GM23338 (cell line): ENCODE results near the gene DENND2A.

Source experiments
- CREB1 ChIP-seq: fragments of 250-450 bp; sonication (Bioruptor Pico); IDR thresholded peaks from 2 replicates; pipeline ENCODE4 v1.5.0; 2020; ENCODE audit warnings: low read depth, mild to moderate bottlenecking, moderate library complexity
- EZH2 ChIP-seq: fragments of 200-600 bp; sonication (generic); IDR thresholded peaks from one replicate; pipeline ENCODE4 v1.8.0; 2017; ENCODE audit warnings: antibody characterized with exemption, mild to moderate bottlenecking, low read depth; ENCODE audit not compliant: unreplicated experiment
- EZH2phosphoT487 ChIP-seq: fragments of 200-600 bp; sonication (generic); IDR thresholded peaks from one replicate; pipeline ENCODE4 v1.8.1; 2018; ENCODE audit warnings: antibody characterized with exemption; ENCODE audit not compliant: unreplicated experiment
- JUNB ChIP-seq: IDR thresholded peaks from one replicate; pipeline ENCODE4 v1.6.1; 2016; ENCODE audit warnings: antibody characterized with exemption; ENCODE audit not compliant: unreplicated experiment
- NANOG ChIP-seq: IDR thresholded peaks from 2 replicates; pipeline ENCODE4 v1.6.1; 2016; ENCODE audit warnings: antibody characterized with exemption, borderline replicate concordance
- POLR2AphosphoS5 ChIP-seq: IDR thresholded peaks from 2 replicates; pipeline ENCODE4 v1.6.1; 2016; ENCODE audit warnings: antibody characterized with exemption, low read depth
- REST ChIP-seq: IDR thresholded peaks from one replicate; pipeline ENCODE4 v1.6.1; 2018; ENCODE audit warnings: antibody characterized with exemption; ENCODE audit not compliant: unreplicated experiment
- STAT1 ChIP-seq: IDR thresholded peaks from one replicate; pipeline ENCODE4 v1.6.1; 2016; ENCODE audit warnings: antibody characterized with exemption; ENCODE audit not compliant: unreplicated experiment
- ZNF114 ChIP-seq: fragments of 250-450 bp; sonication (Bioruptor Pico); IDR thresholded peaks from 2 replicates; pipeline ENCODE4 v1.5.0; 2020; ENCODE audit warnings: mild to moderate bottlenecking, moderate library complexity
- ZNF331 ChIP-seq: fragments of 250-450 bp; sonication (Bioruptor Pico); IDR thresholded peaks from 2 replicates; pipeline ENCODE4 v1.5.0; 2020; ENCODE audit warnings: low read depth, mild to moderate bottlenecking, moderate library complexity
- ZNF462 ChIP-seq: fragments of 250-450 bp; sonication (Bioruptor Pico); IDR thresholded peaks from 2 replicates; pipeline ENCODE4 v1.5.0; 2020; ENCODE audit warnings: mild to moderate bottlenecking, moderate library complexity
- TF ChIP-seq, protein P1 (sequence below), 2 experiments: fragments of 200-600 bp in 1 of 2; sonication (generic) in 1 of 2; conservative IDR thresholded peaks; 2 replicates each; pipeline versions ENCODE4 v1.5.1 to v1.6.1; 2016 to 2017; ENCODE audit warnings: antibody characterized with exemption in 2 of 2, low read depth in 2 of 2, mild to moderate bottlenecking in 2 of 2, moderate library complexity in 1 of 2
- TF ChIP-seq, protein P2 (sequence below): IDR thresholded peaks from 2 replicates; pipeline ENCODE4 v1.6.1; 2016; ENCODE audit warnings: antibody characterized with exemption

GRCh38 chr7:140643416-140643815 is 2.8 kb upstream of the DENND2A start:
- TF ChIP-seq, protein P1, sequence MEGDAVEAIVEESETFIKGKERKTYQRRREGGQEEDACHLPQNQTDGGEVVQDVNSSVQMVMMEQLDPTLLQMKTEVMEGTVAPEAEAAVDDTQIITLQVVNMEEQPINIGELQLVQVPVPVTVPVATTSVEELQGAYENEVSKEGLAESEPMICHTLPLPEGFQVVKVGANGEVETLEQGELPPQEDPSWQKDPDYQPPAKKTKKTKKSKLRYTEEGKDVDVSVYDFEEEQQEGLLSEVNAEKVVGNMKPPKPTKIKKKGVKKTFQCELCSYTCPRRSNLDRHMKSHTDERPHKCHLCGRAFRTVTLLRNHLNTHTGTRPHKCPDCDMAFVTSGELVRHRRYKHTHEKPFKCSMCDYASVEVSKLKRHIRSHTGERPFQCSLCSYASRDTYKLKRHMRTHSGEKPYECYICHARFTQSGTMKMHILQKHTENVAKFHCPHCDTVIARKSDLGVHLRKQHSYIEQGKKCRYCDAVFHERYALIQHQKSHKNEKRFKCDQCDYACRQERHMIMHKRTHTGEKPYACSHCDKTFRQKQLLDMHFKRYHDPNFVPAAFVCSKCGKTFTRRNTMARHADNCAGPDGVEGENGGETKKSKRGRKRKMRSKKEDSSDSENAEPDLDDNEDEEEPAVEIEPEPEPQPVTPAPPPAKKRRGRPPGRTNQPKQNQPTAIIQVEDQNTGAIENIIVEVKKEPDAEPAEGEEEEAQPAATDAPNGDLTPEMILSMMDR (conservative IDR thresholded peaks at IDR 0.05; ENCODE audit: low read depth in 2 of 2): no peak
- TF ChIP-seq REST (no peak), EZH2 (no peak), POLR2AphosphoS5 (no peak), CREB1 (CRISPR knock-in tag) (no peak), ZNF331 (no peak), JUNB (no peak), ZNF114 (no peak), EZH2phosphoT487 (no peak), STAT1 (no peak), NANOG (no peak), ZNF462 (CRISPR knock-in tag) (no peak)
- TF ChIP-seq, protein P2, sequence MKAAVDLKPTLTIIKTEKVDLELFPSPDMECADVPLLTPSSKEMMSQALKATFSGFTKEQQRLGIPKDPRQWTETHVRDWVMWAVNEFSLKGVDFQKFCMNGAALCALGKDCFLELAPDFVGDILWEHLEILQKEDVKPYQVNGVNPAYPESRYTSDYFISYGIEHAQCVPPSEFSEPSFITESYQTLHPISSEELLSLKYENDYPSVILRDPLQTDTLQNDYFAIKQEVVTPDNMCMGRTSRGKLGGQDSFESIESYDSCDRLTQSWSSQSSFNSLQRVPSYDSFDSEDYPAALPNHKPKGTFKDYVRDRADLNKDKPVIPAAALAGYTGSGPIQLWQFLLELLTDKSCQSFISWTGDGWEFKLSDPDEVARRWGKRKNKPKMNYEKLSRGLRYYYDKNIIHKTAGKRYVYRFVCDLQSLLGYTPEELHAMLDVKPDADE: no peak
